Measurements from ENCODE around the gene CADPS2.
"Not testable (repeated sequence)": the region's sequence is repeated elsewhere in the genome, so short reads cannot be mapped to it uniquely, and the experiment has no call there.

Gene CADPS2

DNA sequence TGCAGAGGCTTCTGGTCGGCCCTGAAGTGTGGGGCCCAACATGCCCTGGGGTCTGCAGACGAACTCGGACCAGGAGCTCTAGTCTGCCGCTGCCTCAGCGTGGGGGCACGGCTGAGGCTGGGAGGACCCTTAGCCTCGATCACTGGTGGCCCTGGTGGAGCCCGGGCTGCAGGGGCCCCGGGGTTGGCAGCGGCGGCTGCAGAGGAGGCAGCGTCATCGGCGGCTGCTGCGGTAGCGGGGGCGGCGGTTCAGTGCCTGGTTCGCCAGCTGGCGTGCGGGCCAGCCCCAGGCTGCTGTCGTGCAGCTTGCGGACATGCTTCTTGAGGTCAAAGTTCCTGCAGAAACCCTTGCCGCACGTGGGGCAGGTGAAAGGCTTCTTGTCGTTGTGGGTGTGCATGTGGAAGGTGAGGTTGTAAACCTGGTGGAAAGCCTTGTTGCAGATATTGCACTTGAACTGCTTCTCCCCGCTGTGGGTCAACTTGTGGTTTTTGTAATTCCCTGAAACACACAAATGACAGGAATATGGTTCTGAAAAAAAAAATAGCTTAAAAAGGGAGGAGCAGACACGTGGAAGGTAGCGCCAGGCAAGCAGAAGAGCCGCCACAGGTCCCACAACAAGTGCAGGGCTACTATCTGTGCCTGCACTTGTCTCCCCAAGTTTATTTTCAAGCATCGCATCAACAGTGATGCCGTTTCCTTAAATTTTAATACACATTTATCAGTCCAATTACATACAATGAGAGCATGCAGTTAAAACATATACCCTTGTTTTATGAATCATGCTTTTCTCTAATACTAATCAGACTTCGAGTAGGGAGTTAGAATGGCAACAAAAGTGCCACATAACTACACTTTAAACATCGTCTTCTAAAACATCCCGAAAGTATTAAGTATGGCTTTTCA is 584.2 kb downstream of the CADPS2 start:
- Mint-ChIP-seq H3K9me3 (peaks cover 4% of the 10 kb centered on the region), H3K36me3 (ENCODE audit: low read depth) (peaks cover 13% of the 10 kb centered on the region), H3K4me3 (no peak overlapping the region), H3K4me1 (ENCODE audit: low read depth) (no peaks in the 10 kb centered on the region), H3K27ac (no peak overlapping the region), H3K27me3 (peaks cover 85% of the 10 kb centered on the region)

DNA sequence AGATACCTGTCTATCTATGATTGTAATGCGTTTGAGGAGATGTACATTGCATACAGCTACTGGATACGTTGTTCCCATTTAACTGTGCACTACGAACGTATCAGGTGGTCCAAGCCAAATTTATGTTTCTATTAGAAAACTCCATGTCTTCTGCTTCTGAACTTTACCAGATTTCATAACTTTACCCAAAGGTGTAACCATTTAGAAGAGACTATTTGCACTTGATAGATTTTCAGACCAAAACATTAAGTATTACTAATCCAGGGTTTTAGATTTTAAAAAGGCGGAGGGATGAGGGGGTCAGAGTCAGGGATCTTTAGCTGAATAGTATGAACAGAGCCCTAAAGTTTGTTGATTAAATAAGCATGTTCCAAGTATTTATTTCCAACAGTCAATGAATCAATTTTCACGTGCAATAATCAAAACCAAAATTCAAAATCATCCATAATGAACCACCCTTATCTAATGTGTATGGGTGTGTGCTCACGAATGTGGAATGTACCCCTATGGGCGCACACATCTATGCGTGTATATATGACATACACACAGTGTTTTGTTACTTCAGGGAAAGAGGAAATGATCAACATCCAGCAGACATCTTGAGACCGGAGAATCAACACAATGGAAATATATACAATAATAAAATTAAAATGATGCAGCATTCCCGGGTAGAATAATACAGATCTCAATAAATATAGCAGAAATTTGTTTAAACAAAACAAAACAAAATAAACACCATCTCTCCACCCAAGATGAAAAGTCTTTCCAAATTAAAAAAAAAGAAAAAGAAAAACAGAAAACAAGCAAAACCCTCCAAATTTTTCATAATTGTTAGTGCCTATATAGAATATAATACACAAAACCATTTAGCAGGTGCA is 585.1 kb downstream of the CADPS2 start:
- Mint-ChIP-seq H3K27me3 (peaks cover 81% of the 10 kb centered on the region), H3K27ac (no peak overlapping the region), H3K4me3 (no peak overlapping the region), H3K9me3 (peaks cover 4% of the 10 kb centered on the region), H3K36me3 (ENCODE audit: low read depth) (peaks cover 13% of the 10 kb centered on the region), H3K4me1 (ENCODE audit: low read depth) (no peaks in the 10 kb centered on the region)

DNA sequence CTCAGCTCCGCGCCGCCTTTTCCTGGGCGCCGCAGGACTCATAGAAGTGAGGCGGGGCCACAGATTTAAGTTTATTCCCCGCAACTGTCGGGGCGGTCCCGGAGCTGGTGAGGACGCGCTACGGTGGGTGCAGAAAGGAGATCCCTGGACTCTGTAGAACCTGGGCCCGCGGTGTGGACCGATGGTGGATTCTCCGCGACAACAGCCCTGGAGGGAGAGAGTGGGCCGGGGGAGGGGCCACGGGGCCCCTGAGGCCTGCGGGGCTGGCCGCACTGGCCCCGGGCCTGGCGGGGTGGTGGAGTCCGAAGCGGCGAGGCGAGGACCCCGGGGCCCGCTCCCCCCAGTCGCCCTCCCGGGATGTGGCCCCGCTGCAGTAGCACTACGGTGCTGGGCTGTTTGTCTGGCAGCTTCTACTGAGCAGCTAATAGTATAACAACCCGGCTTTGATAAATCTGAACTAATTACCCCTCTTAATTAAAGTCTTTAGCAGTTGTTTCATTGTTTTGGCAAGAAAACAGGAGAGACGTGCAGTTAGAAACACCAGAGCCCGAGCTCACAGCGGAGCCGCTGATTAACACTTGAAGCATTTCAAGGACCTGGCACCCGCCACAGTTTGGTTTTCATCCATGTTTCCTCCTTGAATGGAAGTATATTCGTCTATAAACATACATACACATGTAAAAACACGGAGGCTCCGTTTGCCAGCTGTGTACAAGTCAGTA is 585.9 kb downstream of the CADPS2 start:
- Mint-ChIP-seq H3K4me3 (no peak overlapping the region), H3K27me3 (peaks cover 77% of the 10 kb centered on the region), H3K4me1 (ENCODE audit: low read depth) (no peaks in the 10 kb centered on the region), H3K36me3 (ENCODE audit: low read depth) (peaks cover 13% of the 10 kb centered on the region), H3K27ac (peak overlapping the region; percentile 58), H3K9me3 (peaks cover 4% of the 10 kb centered on the region)

DNA sequence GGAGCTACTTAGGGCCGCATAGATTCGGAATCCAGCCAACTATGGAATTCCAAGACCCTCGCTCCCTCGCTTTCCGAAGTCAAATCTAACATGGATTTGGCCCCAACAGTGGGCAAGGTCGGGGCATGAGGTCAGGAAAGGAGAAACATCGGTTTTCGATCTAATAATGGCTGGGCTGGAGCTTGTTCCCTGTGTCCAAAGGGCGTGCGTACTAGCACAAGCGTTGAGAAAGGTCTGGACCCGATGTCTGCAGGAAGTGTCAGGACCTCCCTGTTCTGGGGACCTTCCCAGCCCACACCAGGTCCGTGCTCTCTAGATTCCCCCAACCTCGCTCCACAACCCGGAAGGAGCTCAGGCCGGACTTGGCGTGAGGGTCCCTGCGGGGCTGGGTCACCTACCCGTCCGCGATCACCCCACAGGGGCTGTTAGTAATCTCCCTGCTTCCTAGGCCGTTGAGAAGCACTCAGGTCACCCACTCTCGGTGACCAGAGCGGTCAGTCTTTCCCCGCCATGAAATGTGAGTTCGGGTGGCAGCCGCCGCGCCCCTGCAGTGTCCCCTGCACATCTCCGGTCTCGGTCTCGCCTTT is 586.5 kb downstream of the CADPS2 start:
- no peaks in the 10 kb centered on the region for H3K4me1 Mint-ChIP-seq (ENCODE audit: low read depth)

DNA sequence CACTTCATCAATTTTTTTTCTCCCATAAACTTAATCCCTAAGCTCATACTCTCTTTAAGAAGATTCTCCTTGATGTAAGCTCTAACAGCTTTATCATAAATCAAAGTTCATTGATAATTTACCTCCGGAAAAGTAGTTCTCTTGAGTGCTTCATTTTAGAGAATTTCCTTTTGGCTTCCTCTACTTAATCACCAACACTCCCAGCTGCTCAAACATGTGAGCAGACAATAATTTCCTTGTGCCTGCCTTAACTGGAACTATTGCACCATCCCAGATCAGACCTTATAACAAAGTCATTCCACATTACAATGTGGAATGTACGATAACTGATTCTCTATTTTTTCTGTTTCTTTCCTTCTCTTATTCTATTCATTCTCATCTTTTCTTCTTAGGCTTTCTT is 587.6 kb downstream of the CADPS2 start:
- Mint-ChIP-seq H3K4me3 (no peak overlapping the region), H3K36me3 (ENCODE audit: low read depth) (peaks cover 8% of the 10 kb centered on the region), H3K27ac (no peak overlapping the region), H3K4me1 (ENCODE audit: low read depth) (no peaks in the 10 kb centered on the region), H3K9me3 (peaks cover 4% of the 10 kb centered on the region), H3K27me3 (peaks cover 64% of the 10 kb centered on the region)

More for the DNA sequence above, 586.5 kb downstream of the CADPS2 start:
- no peak overlapping the region for H3K4me3 Mint-ChIP-seq
- peaks cover 4% of the 10 kb centered on the region for H3K9me3 Mint-ChIP-seq
- no peak overlapping the region for H3K27ac Mint-ChIP-seq
- H3K27me3 Mint-ChIP-seq: peaks cover 72% of the 10 kb centered on the region
- H3K36me3 Mint-ChIP-seq (ENCODE audit: low read depth): peaks cover 12% of the 10 kb centered on the region

DNA sequence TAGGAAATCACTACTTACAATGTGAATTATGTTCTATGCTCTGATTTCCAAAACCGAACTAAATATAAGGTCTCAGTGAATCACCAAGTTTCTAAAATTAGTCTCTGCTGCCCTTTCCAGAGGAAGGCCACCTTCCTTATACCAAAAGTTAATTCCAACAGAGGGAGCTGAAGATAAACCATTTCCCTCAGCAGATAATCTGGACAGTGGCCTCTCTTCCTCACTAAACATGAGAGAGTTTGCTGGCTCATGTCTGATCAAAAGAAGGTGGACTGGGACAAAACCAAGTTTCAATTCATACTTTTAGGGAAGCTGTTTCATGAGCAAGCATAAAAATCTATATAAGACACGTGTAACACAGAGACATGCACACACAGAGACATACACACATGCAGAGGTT is 588.1 kb downstream of the CADPS2 start:
- peaks cover 60% of the 10 kb centered on the region for H3K27me3 Mint-ChIP-seq

DNA sequence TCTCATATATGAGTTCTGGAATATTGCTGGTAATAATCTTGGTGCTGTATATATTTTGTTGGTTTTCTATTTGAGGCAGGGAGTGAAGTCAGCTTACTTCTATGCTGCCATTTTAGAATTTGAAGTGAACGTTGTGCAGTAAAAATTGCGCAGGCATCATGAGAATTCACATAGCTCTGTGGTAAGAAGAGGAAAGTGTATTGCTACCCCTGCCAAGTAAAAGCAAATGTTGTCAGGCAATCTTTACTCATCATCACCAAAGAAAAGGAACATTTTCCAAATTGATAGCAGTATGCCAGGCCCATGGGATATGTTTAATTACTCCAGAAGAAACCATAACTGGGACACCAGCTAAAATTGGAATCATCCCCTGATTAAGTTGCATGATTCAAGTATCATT is 595.1 kb downstream of the CADPS2 start:
- Mint-ChIP-seq H3K36me3 (ENCODE audit: low read depth) (no peaks in the 10 kb centered on the region), H3K27ac (no peak overlapping the region), H3K4me1 (ENCODE audit: low read depth) (no peaks in the 10 kb centered on the region), H3K27me3 (peaks cover 8% of the 10 kb centered on the region), H3K9me3 (peaks cover 20% of the 10 kb centered on the region), H3K4me3 (no peak overlapping the region)

More for the DNA sequence above, 588.1 kb downstream of the CADPS2 start:
- Mint-ChIP-seq H3K36me3 (ENCODE audit: low read depth) (peaks cover 8% of the 10 kb centered on the region), H3K9me3 (peaks cover 4% of the 10 kb centered on the region), H3K4me3 (no peak overlapping the region), H3K4me1 (ENCODE audit: low read depth) (no peaks in the 10 kb centered on the region), H3K27ac (no peak overlapping the region)

DNA sequence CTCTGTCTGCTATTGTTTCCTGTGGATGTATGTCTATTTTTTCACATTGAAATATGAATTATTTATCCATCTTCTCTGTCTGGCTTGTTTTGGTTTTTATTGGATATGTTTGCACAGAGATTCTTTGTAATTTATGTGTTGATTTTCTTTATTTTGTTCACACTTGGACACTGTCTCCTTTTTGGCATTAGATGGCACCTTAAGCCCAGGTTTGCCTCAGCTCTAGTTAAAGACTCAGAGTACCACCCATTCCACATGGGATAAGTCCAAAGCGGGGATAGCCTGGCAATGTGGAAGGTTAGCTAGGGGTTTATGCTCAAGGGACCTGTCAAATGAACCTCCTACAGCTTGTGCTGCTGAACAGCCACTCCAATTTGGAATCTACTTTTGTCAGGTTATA is 595.8 kb downstream of the CADPS2 start:
- peaks cover 20% of the 10 kb centered on the region for H3K9me3 Mint-ChIP-seq
- H3K27me3 Mint-ChIP-seq: peaks cover 7% of the 10 kb centered on the region
- H3K27ac Mint-ChIP-seq: no peak overlapping the region
- no peaks in the 10 kb centered on the region for H3K4me1 Mint-ChIP-seq (ENCODE audit: low read depth)
- H3K36me3 Mint-ChIP-seq (ENCODE audit: low read depth): no peaks in the 10 kb centered on the region
- no peak overlapping the region for H3K4me3 Mint-ChIP-seq

DNA sequence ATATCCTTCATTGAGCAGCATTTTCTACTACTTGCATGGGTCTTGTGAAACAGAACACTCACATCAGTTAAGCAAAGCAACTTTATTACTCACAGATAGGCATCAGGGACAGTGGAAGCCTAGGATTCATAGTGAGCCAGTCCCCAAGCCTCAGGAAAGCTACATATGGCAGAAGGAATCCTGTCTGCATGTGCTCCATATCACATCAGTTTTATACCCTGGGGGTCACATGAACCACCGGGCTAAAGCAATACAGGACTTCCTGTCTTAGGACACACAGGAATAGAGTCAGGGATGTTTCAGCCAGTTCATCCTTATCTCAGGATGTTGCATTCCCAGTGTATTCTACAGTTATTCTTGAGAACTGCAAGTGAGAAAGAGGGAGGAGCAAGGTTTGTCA is 596.8 kb downstream of the CADPS2 start:
- H3K4me3 Mint-ChIP-seq: no peak overlapping the region
- H3K4me1 Mint-ChIP-seq (ENCODE audit: low read depth): no peaks in the 10 kb centered on the region
- H3K27ac Mint-ChIP-seq: no peak overlapping the region
- H3K36me3 Mint-ChIP-seq (ENCODE audit: low read depth): no peaks in the 10 kb centered on the region
- H3K9me3 Mint-ChIP-seq: peaks cover 20% of the 10 kb centered on the region
- H3K27me3 Mint-ChIP-seq: peaks cover 7% of the 10 kb centered on the region

DNA sequence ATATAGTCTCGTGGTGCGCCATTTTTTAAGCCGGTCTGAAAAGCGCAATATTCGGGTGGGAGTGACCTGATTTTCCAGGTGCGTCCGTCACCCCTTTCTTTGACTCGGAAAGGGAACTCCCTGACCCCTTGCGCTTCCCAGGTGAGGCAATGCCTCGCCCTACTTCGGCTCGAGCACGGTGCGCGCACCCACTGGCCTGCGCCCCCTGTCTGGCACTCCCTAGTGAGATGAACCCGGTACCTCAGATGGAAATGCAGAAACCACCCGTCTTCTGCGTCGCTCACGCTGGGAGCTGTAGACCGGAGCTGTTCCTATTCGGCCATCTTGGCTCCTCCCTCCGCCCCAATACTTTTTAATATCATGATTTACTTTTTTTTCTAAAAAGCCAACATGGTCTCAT is 601.7 kb downstream of the CADPS2 start:
- H3K4me1 Mint-ChIP-seq (ENCODE audit: low read depth); H3K4me3 Mint-ChIP-seq; H3K36me3 Mint-ChIP-seq (ENCODE audit: low read depth); H3K27me3 Mint-ChIP-seq; H3K27ac Mint-ChIP-seq: not testable (repeated sequence)
- peaks cover 12% of the 10 kb centered on the region for H3K9me3 Mint-ChIP-seq

DNA sequence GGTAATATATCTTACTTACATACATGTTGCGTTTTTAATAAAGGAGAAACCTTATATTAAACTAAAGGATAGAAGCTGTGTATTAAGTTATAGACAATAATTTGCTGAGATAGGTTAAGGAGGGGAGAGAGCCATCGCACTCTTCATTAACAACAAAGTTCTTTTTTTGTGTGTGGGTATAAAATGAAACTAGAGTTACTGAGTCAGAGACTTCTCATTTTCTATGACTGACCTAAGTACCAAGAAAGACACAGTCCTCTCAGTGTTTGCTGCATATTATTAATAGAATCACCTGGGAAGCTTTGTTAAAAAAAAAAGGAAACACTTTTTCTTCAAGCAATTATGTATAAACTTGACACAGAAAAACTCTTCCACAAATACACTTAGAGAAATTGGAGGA is 613.1 kb downstream of the CADPS2 start:
- H3K27ac Mint-ChIP-seq: no peak overlapping the region
- H3K9me3 Mint-ChIP-seq: peaks cover 6% of the 10 kb centered on the region
- no peaks in the 10 kb centered on the region for H3K27me3 Mint-ChIP-seq
- H3K4me1 Mint-ChIP-seq (ENCODE audit: low read depth): no peaks in the 10 kb centered on the region
- no peak overlapping the region for H3K4me3 Mint-ChIP-seq
- H3K36me3 Mint-ChIP-seq (ENCODE audit: low read depth): no peaks in the 10 kb centered on the region

DNA sequence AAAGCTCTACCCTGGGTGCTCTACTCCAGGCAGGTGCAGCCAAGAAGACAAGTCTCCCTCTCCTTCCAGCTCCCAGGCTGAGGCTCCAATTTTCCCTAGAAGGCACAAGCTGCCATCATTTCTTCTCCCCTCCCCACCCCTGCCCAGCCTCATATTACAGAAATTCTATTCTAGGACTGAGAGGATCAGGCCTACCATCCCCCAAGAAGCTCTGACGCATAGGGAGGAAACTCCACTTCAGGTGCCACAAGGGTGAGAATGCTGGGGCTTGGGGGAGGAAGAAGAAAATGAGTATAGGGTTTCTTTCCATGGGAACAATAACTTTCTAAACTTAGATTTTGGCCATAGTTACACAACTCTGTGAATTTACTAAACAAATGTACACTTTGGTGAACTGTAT is 617.0 kb downstream of the CADPS2 start:
- H3K9me3 Mint-ChIP-seq: peaks cover 4% of the 10 kb centered on the region
- H3K36me3 Mint-ChIP-seq (ENCODE audit: low read depth): no peaks in the 10 kb centered on the region
- H3K4me1 Mint-ChIP-seq (ENCODE audit: low read depth): no peaks in the 10 kb centered on the region
- H3K27ac Mint-ChIP-seq: no peak overlapping the region
- no peak overlapping the region for H3K4me3 Mint-ChIP-seq
- H3K27me3 Mint-ChIP-seq: no peaks in the 10 kb centered on the region

Measured in stimulated activated naive CD8-positive, alpha-beta T cell treated with anti-CD3 and anti-CD28 coated beads, Interleukin-15, Interleukin-2, amounts not matched to agents 100 ng/mL and 50 ng/mL, for 24 hours (primary cell).